NCI-H1436 treated with DMSO at 0.1 percent for 48 hours (cell line): ENCODE results near the gene TGOLN2.
"Not testable (repeated sequence)": the region's sequence is repeated elsewhere in the genome, so short reads cannot be mapped to it uniquely, and the experiment has no call there.

Source experiments
- DNase-seq: peaks from one replicate; lab custom pipeline; 2025; lab: John Stamatoyannopoulos, UW

The TGOLN2 gene

DNA sequence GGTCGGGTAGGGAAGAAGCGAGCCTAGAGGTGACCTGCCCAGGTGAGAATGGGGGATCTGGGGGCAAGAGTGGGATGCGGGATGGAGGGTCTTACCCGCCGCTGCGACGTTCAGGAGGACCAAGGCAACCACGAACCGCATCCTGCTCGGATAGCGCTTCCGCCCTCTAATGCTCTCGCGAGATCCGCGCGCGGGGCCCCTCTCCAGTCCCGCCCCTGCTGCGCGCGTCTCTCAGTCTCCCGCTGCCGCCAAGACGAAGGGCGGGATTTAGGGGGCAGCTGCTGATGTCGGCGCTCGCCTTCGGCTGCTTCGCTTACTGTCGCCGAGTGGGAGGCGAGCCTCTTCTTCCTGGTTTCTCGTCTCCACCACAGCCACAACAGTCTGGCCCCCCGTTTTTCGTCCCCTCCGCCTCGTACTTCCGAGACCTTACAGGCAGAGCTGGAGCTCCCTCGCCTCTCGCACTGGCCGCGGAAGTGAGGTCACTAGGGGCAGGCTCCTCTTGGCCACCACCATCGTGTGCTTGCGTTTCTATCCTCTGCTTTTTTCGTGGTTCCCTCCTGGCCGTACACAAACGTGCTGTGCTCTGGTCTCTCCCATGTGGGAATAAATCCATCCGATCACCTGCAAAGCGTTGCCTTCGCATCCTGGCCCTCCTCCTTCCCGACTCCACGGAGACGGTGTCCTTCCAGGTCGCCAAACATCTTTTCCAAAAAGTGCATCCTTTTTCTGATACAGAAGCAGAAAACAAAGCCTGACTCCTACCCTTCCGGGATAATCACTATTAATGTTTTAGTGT lies at the start of gene TGOLN2:
Gene TGOLN2, minus strand, starts transcription at position 168 of the 796 bp plus-strand sequence. Its CDS starts 27 bp downstream, at position 141.
- DNase-seq = peak; percentile 59

DNA sequence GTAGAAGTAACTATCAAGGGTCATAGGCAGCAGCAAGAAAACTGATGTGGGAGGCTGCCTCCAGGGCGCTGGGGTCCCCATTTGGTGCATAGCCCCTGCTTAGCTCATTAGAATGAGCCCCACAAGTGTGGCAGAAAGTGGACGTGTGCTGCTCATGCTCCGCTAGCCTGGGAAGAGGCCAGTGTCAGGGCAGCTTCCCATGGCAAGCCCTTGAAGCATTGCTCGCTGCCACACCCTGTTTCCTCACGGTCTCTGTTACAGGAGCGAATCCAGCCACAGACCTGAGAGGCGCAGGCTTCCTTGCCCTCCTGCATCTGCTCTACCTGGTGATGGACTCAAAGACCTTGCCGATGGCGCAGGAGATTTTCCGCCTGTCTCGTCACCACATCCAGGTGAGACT lies 49.3 kb upstream of the TGOLN2 start:
- no peak for DNase-seq

DNA sequence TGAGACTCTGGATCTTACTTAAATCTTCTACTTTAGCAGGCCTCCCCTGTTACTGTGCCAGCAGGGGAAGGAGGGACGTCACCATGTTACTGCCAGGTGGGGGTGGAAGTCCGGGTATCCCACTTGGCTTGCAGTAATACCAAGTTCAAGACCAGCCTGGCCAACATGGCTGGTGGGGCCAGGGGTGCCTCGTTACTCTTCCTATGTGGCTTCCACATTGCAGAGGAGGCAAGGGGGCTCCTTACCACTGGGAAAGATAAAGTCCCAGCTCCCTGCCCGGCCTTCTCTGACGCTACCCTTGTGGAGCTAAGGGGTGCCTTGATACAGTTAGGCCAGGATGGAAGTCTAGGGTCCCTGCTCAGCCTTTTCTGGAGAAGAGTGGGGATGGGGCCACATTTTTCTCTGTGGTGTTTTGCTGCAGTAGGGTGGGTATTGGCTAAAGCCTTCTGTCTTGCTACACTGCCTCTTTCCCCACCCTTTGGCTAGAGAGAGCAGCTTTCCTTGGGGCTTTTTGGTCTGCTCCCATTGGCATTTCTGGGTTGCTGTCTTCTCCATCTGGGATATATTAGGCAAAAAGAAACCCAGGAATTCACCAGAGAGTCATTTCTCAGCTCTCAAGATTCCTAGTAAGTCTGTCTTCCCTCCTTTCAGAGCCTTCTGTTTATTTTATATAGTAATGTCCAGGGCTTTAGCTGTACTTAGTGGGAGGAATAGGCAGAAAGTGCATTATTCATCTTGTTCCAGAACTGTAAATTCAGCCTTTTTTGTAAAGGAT lies 48.7 kb upstream of the TGOLN2 start:
- no peak for DNase-seq

DNA sequence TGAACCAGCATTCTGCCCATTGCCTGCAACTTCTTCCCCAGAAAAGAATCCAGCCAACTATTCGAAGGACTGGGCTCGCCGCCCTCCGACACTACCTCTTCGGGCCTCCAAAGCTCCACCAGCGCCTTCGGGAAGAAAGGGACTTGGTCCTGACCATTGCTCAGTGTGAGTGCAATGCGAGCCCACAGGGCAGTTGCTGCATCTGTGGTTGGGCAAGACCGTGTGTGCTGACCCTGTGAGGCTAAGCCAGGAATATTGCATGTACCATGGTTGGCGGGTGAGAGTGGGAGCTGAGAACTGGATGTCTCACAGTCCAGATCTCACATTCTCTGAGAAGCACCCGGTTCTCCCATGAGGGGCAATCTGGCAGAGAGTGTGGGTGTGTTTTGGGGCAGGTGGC lies 43.3 kb upstream of the TGOLN2 start:
- DNase-seq = no peak

DNA sequence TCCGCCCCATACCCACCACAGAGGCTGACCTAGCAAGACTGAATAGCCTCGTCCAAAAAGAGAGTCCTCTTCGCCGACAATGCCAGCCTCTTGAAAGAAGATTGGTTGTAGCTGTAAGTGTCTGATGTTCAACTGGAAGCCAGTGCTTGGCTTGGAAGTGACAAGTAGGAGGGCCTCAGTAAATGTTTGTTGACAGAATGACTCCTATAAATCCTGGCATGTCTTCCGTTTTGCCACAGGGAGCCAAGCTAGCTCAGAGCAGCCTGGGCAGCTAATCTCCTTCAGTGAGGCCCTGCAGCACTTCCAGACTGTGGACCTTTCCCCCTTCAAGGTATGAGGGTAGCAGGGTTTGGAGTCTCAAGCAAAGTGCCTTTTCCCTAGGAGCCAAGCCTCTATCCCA lies 41.7 kb upstream of the TGOLN2 start:
- DNase-seq = no peak

DNA sequence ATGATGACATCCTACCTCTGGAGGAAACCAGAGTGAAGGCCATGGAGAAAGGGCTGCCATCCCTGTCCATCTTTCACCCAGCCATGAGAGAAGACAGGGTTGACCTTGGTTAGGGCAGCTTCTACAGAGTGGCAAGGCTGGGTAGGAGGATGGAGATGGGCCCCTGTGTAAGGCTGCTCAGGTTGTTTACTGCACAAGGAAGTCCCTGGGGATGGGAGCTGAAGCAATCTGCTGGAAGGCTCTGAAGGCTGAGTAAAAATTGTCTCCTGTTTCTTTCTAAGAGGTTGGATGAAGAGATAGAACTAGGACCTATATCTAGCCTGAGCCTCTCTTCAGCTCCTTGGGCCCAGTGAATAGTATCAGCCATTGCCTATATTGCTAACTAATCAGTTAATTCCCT lies 41.1 kb upstream of the TGOLN2 start:
- DNase-seq = no peak

DNA sequence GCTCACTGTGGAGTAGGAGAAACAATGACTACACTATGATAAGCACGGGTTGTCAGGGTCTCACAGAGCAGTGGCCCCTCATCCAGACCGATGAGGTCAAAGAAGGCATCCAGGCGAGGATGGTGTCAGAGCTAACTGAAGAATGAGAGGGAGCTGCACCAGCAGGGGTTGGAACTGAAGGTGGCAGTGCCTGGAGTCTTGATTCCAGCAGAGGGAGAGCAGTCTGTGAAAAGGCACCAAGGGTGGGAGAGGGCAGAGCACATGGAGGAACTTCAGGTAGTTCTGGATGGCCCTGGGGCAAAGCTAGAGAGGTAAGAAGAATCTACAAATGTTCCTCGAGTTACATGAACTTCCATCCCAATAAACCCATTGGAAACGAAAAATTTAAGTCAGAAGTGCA lies 39.4 kb upstream of the TGOLN2 start:
- DNase-seq = no peak

DNA sequence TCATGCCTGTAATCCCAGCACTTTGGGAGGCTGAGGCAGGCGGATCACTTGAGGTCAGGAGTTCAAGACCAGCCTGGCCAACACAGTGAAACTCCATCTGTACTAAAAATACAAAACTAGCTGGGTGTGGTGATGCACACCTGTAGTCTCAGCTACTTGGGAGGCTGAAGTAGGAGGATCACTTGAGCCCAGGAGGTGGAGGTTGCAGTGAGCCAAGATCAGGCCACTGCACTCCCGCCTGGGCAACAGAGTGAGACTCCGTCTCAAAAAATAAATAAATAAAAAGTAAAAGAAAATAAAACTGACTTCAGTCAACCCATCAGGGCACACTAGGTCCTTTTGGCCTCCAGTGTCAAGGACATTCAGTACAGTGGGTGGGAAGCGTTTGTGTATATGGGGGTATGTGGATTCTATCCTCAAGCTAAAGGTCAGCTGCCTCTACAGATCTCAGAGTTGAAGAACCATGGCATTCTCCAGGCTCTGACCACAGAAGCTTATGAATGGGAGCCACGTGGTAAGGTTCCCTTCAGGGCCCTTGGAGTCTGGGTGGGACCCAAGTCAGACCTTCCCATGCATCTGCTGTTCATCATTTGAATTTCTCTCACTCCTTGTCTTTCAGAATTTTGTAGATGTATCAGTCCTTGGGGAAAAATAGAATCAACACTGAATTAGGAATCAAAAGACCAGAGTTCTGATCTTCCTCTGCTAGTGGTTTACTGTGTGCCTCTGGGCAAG lies 35.0 kb upstream of the TGOLN2 start:
- DNase-seq = not testable (repeated sequence)

DNA sequence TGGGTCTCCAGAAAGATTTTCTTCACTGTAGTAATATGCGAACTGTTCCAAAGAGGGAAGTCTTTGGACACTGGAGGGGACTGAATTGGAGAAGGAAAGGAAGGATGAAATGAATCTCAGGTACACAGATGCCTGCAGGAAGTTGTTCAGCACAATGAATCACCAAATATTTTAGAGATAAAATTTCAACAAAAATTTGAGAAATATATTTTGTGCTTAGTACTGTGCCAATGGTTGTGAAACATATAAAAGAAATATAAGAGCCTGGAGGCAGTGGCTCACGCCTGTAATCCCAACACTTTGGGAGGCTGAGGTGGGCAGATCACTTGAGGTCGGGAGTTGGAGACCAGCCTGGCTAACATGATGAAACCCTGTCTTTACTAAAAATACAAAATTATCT lies 29.9 kb upstream of the TGOLN2 start:
- DNase-seq = no peak

DNA sequence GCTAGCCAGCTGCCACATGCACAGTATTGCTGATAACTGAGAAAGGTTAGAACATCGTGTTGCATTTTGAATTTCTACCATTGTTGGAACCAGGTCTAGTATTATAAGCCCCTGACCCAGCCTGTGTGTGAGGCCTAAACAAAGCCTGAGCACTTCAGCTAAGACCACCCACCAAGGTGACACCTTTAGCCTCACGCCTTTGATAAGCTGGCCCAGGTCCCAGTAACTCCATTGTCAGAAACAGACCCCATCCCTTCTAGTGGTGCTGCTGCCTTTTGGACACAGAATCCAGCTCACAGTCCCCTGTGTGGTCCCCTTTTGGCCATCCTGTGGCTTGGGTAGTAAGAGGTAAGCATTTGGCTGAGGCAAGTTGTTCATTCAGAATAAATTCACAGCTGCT lies 28.4 kb upstream of the TGOLN2 start:
- no peak for DNase-seq

DNA sequence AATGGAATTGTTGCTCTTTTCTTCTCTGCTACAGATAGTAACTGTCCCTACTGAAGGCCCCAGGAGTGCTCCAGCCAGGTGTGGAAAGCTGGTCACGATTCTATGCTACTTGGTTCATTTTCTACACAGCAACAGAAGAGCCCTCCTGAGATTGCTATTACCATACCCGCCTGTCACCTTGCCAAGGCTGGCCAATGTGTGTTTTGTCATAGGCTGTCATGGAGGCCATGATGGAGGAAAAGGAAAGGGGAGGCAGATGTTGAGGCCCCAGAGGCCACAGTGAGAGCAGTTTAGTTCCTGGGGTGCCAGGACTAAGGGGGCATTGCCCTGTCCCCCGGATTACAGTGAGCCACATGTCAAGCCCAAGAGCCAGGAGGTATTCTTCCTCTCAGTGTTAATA lies 27.7 kb upstream of the TGOLN2 start:
- DNase-seq = no peak

DNA sequence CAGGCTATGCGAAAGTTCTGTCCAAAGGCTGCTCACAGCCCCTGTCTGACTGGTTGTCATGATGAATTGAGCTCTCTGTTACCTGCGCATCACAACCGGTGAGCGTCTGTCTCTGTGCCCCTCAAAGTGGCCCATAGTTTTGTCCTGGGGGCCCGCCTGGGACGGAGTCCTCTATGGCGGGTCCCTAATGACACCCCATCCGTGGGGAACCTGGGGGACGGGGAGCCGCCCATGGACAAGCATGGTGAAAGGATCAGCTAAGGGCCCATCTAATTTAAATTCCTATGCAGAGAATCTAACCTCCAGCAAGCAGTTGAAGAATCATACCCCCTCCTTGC lies 27.3 kb upstream of the TGOLN2 start:
- DNase-seq = no peak

DNA sequence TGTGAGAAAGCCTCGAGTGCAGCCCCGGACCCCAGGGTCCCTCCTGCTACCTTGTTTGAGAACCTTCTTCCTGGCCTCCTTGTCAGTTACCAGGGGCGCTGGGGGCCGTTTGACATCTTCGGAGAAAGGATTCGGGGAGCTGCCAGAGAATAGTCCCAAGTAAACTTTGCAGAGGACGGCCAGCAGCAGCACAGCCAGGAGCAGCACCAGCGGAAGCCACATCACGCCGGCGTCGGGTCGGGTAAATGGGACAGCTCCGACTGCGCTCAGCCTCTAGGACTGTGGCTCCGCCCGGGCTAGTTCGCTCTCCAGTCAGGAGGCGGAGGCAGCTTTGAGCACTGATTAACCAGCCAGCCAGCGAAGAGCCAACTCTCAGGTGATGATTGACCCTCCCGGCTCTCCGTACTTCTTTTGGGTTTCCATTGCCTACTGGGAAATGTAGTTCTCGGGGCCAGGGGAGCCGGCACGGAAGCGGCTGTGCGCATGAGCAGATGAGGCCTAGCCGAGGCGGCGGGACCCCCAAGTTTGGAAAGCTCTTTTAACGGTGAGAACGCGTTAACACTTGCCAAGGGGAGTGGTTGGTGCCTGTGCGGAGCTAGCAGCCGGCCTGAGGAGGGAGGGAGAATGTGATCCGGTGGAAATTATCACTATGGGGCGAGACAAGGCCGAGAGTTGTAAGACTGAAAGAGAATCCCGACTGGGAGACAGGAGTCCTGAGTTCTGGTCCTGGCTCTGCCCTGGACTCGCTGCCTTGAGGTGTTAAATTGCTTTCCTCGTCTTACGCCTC lies 26.7 kb upstream of the TGOLN2 start, which contains the start of the genes ELMOD3 and RETSAT:
Gene ELMOD3, plus strand, starts transcription at position 484 of the 787 bp plus-strand sequence. CDS start 2,430 bp downstream, outside the sequence.
Gene RETSAT, minus strand, starts transcription at position 243 of the 787 bp plus-strand sequence. Its CDS starts 21 bp downstream, at position 222.
- peak; percentile 91 for DNase-seq

DNA sequence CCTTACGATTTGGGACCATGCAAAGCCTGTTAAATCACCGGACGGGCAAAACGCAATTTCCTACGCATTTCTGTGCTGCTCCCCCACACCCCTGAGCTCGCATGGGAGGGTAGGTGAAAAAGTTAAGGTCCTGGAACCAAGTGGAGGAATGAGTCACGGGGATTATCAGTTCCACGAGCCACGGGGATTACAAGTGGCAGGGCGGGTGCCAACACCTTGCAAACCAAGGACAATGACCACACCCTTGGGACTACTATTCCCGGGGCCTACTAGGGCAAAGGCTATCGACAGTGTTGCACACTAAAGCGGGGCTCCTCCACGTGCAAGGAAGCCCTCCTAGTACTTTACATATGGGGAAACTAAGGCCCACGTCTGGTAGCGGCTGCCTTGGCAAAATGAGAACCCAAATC lies 26.1 kb upstream of the TGOLN2 start:
- DNase-seq = no peak

DNA sequence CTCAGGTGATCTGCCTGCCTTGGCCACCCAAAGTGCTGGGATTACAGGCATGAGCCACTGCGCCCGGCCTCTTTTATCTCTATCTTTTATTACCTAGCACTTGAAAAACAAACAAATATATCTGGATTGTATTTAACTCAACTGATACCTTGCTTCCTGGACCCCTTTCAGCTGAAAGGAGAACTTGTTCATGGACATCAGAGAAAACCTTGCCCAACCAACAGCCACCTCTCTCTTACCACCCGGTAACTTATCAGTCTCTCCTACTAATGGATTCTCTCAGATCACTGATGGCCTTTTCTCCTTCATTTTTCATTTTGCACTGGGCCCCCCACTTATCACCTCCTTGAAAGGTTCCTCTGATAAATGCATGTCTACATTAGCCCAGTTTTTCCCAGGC lies 19.8 kb upstream of the TGOLN2 start:
- no peak for DNase-seq

DNA sequence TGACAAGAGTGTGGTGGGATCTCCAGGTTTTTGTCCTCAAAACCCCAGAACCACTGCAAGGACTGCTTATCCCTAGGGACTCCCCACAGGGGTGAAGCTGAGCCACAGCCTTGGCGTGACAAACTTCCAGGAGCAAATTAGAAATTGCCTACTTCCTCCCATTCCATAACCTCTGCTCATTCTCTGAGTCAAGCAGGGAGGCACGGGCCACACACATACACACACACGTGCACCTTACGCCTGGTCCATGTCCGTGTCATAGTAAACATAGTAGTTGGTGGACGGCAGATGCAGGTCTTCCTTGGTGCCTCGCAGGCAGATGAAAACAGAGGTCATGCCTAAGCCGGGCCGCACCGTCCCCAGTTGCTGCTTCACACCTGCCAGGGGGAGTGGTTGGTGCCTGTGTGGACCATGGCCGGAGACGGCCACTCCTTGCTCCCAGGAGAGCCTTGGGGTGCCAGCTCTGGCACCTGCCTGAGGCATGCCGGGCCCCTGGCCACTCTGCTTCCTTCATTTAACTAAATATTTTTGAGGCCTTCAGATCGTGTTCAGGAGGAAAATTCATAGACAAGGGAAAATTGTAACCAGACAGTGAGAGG lies 16.7 kb upstream of the TGOLN2 start:
- no peak for DNase-seq

DNA sequence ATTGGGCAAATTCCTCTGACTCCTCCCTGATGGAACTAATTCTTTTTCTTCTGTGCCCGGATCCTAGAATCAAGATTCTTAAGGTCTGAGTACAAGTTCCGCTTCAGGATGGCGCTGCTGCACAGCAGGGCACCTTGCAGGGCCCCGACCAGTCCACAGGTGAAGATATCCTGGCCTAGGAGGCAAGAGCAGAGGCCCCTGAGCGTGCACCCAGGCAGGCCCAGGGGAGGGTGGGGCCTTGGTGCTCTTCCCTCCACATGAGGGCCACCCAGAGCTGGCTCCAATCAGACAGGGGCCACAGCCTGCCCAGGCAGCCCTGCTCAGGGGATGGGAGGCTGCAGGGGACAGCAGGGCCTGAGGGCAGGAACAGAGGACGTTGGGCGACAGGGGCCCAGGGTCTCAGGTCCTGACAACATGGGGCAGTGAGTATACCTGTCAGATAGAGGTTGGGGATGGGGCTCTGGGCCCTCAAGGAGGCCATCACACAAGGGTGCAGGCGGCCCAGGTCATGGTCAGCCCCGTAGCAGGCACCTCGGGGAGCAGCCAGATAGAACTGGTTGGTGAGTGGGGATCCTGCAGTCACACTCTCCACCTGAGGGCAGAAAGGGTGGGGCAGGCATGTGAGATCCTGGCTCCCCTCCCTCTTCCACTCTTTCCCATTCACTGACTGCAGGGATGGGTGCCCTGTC lies 15.6 kb upstream of the TGOLN2 start:
- not testable (repeated sequence) for DNase-seq

DNA sequence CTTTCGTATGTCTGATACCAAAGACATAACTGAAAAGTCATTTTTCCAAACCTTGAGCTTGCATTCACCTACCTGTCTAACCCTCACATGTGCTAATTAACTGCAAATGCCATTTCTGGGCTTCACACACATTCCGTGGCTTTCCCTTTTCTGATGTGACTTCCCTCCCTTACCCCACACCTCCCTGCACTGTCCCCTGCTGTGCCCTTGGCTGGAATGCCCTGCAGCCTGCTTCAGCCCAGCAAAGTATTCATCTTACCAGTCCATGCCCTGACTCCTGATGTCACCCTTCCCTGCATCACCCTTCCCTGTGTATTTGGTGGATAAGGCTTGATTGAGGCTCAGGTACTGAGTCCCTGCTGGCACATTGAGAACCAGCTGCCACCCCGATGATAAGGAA lies 14.4 kb upstream of the TGOLN2 start:
- no peak for DNase-seq

DNA sequence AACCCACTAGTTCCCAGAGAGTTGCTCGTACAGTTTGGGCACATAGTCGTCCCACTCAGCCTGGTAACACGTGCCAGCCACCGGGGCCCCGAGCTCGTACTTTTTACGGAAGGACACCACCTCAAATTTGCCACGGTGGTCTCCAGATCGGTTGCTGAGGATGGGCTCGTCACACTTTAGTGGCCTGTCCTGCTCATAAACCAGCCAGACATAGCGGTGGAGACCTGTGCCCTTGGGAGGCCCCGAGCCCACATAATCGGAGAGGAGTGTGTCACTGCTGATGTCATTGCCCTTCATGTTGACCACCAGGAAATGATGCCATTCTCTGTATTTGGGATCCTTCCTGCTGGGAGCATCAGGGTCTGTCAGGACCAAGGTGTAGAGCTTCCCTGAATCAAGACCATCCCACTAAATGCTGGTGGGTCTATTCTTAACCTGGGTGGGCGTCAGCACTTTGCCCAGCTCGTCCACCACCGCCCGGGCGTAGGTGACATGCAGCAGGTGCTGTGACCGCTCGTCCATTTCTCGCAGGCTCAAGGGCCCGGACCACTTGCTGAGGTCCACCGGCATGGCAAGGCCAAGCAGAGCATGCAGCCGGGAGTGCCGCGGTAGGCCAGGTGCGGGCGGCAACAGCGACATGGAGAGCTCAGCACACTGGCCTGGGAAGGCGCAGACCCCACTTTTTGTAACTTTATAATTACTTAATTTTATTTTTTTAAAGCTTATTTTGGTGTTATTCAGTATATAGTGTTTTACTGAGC lies 13.7 kb upstream of the TGOLN2 start:
- no peak for DNase-seq
